GM19043 (cell line): ENCODE measurements around the gene VSTM2B.
"Not testable (repeated sequence)": the region's sequence is repeated elsewhere in the genome, so short reads cannot be mapped to it uniquely, and the experiment has no call there.

Source experiments
- ATAC-seq: cut with Tn5 transposase; IDR thresholded peaks from one replicate; pipeline ENCODE4 v1.9.1; 2021; ENCODE audit warnings: low read depth; ENCODE audit not compliant: unreplicated experiment

The VSTM2B gene

DNA sequence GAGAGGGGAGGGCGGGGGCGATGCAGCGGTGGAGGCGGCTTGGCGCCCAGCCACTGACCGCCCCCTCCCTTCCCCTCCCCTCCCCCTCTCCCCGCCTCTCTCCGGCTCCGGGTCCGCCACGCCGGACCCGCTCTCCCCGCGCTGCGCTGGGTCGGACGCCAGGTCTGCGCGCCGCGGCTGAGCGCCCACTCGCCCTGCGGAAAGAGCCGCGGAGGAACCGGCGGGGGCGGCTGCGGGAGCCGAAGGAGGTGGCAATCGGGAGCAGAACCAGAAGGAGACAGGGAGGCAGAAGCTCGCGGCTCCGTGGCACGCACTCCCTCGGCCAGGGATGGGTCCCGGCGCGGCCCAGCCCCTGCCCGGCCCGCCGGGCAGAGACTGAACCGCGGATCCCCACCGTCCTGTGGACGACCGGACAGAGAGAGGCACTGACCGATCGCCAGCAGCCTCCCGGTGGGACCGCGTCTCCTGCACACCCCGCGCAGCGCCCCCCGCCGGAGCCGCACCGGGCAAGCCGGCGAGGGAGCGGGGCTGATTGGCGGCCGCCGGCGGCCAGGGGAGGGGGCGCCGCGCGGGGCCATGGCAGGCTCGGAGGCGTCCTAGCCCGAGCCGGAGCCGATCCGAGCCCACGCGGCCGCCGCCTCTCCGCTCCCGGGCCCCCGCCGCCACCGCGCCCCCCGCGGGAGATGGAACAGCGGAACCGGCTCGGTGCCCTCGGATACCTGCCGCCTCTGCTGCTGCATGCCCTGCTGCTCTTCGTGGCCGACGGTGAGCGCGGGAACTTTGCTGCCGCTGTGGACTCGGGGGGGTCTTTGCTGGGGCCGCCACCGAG, at the start of gene VSTM2B:
TSS of gene VSTM2B (plus strand) at position 94 of the 829 bp plus-strand sequence. CDS start at position 684, 590 bp downstream.
- ATAC-seq, result no peak

DNA sequence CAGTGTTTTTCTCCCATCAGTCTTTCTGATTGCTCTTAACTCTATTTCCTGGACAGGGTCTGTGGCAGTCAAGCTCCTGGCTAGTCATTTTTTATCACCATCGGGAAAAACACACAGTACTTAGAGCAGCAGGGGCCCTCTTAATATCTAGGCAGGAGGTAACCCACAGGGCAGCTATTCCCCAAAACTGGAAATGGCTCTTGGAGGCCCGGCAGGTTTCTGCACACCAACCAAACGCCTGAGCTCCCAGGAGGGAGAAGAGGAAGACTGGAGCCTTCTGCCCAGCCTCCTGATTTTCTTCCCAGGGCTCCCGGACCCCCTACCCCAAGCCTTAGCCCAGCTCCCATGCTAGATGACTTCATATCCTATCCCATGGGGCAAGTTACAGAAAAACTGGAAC, 49.3 kb upstream of the VSTM2B start:
- ATAC-seq, result no peak

DNA sequence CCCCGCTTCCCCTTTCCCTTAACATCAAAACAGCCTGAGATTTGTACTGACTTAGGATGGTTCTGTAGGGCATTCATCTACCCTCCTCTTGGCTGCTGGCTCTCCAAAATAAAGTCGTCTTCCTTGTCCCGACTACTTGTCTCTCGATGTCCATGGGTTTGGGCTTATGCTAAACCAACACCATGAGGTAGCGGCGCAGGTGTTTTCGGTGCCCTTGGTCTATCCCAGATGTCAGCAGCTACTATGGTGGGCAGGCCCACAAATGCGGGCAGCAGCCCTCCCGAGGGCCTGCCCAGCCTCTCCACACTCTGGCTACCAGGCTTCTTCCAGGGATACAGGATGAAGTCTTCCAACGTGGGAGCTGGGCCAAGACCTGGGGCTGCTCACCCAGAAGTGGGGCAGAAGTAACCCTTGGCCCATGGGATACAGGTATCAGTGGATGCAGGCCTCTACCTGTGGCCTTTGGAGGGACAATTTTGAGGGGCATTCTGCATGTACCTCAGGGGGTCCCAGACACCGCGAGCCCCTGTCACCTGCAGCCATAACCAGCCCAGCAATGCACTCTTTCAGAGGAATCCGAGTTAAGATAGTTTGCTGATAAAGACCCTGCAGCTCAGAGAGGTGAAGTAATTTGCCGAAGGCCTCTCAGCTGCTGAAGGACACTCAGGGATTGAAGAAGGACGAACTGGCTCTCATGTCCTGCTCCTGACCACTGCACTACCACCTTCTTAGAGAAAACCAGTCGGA, 47.8 kb upstream of the VSTM2B start:
- ATAC-seq, result no peak

DNA sequence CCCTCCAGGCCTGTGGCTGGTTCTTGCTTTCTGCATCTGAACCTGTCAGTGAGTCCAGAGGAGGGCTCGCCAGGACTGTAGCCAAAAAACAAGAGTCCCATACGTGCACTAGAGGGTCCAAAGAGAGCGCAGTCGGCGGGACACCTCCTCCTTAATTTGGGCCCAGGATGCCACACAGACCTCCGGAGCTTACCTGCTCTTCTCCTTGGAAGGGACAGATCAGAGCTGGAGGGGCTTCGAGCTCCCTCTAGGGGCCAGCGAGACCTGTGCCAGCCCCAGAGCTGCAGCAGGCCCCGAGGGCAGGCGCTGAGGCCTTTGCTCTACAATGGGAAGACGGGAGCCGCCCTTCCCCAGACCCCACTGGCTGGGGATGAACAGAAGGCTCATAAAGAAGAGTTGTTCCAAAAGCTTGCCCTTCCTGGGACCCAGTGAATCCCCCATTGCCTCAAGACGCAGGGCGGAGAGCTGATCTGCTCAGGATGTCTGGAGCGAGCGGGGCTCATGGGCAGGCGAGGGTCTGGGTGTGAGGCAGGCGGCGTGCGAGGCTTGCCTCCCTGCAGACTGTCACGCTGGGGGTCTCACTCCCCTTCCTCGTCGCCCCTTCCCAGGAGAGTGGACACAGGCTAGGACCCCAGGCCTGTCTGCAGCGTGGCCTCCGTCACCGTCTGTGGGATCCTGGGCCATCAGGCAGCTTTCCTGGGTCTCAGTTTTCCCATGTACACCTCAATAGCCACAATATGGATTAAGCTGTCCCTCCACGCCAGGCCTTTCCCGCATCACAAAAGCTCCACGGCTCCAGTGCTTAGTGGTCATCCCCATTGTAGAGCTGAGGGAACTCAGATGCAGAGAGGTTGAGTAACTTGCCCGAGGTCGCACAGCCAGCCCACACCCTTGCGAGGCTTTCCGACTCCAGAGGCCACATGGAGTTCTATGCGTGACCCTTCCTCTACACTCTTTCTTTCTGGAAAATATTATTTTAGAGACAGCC, 46.9 kb upstream of the VSTM2B start:
- ATAC-seq, result no peak

DNA sequence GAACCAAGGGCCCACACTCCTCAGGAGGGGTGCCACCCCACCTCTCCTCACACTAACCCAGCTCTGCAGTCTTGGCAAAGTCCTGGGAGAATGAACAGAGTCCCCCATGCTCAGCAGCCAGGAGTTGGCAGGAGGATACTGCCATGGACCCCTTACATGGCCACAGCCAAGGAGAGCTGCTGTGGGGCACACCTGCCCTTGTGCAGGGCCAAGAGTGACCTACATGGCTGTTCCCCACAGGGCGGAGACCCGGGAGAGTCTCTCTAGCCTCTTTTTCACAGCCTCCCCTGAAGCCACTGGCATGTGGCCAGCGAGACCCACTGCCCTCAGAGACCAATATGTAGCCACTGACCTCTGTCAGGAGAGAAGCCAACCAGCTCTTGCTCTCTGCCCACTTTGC, 45.9 kb upstream of the VSTM2B start:
- ATAC-seq, result no peak

DNA sequence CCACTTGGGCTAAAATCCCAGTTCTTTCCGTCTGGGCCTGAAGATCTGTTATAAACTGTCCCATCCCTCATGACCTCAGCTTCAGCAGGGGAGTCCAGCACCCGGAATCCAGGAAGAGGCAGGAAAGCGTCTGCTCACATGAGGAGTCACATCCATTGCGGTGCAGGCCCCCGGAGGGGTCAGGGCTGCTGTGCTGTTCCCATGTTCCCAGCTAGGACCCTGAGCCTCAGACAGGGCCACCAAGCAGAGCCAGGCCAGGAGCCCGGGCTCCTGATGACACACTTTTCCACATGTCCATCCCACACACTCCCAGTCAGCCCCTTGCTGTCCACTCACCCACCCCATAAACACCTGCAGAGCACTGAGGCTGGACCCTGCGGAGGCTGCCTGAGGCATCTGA, 45.3 kb upstream of the VSTM2B start:
- ATAC-seq, result no peak

DNA sequence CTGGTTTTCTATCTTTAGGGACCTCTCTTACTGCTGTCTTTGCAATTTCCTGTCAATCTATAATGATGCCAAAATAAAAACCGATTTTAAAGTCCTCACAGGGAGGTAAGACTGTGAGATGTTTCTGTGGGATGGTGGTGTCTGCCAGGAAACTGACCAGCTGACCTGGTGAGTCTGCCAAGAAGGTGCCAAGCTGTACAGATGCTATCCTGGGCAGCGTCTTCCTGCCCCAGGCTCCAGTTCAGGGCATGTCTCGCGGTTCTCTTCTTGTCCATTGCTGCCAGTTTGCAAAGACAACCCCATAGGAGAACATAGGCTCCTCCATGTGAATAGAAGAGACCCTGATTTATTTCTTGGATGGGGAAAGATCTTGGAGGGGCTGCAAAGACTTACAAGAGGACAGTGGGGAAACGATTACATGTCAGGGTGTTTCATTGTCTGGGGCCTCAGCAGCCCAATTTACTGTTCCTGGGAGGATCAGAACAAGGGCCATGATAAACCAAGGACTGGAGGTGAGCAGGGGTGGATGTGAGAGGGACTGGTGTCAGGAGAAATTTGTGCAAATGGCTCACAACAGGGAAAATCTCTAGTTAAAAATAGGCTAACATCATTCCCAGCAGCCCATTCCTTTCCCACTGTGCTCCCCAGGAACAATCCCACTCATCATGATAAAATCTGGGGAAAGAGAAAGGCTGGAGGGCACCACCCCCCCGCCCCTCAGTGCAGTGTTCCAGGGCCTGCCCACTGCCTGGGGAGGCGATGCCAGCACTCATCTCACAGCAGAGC, 42.7 kb upstream of the VSTM2B start:
- no peak for ATAC-seq

DNA sequence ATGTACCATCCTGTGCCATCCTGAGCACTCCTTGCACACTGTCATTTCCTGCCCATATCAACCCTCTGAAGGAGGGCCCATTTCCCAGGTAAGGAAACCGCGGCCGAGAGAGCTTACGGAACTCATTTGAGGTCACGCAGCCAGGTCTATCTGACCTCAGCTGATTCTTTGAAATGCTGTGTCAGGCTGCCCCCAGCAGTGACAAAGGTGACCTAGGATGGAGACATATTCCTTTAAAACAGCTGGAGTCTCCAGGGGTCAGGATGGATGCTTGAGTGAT, 42.2 kb upstream of the VSTM2B start:
- no peak for ATAC-seq

DNA sequence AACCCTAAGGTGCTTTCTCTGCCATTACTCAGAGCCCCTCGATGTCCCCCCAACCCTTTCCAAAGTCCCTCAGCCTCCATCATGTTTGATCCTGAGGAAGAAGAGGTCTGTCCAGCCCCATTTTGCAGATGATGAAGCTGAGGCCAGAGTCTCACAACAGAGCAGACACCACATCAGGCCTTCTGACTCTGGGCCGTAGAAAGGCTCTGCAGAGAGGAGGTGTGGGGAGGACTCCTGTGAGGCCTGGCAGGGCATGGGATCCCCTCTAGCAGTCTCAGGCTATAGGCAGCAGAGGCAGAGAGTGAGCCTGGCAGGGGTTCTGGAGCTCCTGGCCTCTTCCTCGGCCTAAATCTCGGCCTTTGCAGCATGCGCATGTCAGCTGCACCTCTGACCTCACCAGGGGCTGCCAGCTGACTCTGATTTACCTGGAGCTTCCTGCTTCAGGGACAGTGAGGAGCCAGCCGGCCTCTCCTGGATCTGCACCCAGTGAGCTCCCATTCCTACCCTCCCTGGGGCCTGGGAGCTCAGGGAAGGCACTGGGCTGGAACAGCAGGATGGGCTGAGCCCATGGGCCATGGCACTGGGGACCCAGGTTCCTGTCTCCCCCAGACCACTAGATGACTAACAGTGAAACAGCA, 41.7 kb upstream of the VSTM2B start:
- no peak for ATAC-seq

DNA sequence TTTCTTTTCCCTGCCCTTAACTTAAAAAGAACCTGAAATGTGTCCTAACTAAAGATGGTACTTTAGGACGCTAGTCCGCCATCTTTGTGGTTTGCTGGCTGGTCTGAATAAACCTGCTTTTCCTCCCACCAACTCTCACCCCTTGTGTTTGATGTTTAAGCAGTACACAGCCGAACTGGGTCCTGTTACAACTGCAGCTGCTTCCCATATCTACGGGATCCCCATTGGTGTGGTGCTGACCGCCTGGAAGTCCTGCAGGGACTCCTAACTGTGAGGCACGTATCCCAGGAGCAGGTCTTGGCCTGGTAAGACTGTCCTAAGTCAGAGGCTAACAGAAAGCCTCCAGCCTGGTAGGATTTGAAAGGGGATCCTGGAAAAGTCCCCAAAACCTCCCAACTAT, 40.9 kb upstream of the VSTM2B start:
- ATAC-seq, result no peak

DNA sequence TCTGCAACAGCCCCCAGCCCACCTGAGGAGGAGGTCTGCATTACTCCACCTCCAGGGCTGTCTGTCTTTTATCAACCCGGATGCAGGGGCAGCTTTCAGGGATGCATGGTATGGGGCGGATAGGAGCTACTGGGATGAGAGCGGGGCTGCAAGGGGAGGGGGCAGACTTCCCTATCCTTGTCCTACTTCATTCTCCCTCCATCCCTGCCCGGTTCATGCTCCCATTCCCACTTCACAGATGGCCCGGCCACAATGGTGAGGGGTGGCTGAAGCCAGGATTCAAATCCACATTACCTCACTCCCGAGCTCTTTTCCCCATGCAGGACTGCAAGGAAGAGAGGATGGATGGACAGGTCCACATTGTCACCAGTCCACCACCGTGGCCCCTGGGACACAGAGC, 40.5 kb upstream of the VSTM2B start:
- no peak for ATAC-seq

DNA sequence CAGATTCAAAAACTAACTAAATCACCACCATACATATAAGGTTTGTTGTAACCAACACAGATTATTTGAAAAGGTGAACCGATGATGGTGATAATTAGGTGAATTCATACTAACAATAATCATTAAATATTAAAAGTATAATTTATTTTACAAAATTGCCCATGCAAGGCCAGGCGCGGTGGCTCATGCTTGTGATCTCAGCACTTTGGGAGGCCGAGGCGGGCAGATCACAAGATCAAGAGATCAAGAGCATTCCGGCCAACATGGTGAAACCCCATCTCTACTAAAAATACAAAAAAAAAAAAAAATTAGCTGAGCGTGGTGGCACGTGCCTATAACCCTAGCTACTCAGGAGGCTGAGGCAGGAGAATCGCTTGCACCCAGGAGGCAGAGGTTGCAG, 38.8 kb upstream of the VSTM2B start:
- not testable (repeated sequence) for ATAC-seq

DNA sequence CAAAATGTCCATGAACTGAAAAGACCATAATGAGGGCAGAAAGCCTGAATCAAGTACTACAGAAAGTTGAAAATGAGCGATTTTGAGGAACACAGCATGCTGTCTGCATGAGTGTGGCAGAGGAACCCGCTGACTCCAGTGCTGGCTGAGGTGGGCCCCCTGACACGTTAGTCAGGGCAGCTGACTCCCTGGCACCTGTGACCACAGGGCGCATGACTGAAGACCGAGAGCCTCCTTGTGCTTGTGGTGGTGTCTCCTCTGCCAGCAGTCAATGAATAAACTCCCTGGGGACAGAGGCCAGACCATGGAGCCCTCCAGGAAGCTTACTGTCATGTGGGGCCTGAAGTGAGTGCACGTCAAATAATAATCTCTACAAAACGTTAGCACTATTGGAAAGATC, 38.4 kb upstream of the VSTM2B start:
- ATAC-seq, result no peak

DNA sequence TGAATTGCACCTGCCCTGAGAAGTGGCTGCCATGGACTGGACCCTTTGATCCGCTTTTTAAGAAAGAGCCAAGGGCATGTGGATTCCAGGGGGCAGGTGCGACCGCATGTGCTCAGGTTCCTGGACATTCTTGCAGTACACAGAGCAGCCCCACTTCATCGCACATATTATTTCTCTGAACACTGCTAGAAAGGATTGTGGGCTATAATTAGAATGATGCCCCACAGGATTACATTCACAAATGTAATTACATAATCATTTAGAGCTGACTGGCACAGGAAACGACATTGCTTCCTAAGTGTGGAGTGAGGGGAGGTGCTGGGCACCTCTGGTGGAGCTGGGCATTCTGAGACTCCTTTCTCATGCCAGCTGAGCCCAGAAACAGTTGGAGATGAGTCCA, 37.5 kb upstream of the VSTM2B start:
- no peak for ATAC-seq

DNA sequence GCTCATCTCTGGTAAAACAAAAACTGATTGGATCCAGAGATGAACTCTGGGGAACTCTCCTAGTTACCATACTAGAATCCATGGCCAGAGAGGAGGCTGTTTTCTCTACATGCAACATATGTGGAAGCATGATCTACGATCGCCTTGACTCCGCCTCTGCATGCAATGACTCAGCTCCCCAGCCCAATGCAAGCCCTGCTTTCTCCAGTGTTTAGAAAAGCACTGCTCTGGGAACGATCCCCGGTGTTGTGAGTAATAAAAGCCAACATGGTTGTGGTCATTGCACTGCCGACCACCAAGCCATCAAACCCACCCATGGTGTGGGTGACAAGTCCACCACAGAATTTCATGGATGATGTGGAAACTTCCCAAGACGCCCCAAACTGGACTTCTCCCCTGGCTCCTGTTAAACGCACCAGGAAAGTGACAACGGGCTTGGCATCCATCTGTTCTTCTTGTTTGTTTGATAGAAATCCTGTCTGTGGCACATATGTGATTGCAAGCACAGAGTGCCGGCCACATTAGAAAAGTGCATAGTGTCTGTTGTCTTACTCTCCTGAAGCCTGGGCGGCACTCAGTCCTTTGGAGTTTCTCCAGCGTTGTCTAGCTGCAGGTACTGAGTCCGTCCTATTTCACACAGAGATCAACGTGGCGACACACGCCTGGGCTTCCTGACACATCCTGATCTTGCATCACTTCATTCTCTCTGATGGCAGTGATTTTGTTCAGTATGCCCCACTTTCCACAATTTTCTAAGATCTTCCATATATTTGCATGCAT, 36.4 kb upstream of the VSTM2B start:
- no peak for ATAC-seq

DNA sequence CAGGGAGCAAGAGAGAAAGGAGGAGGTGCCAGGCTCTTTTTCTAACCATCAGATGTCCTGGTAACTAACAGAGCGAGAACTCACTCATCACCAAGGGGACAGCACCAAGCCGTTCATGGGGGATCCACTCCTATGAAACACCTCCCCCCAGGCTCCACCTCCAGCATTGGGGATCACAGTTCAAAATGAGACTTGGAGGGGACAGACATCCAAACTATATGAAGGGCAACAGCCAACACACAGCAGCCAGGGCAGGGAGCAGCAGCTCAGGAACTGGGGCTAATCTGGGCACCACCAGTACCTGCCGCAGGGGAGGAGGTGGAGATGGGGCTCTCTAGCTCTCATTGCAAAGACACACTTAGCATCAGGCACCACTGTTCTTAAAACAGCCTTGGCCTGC, 34.3 kb upstream of the VSTM2B start:
- ATAC-seq, result no peak

DNA sequence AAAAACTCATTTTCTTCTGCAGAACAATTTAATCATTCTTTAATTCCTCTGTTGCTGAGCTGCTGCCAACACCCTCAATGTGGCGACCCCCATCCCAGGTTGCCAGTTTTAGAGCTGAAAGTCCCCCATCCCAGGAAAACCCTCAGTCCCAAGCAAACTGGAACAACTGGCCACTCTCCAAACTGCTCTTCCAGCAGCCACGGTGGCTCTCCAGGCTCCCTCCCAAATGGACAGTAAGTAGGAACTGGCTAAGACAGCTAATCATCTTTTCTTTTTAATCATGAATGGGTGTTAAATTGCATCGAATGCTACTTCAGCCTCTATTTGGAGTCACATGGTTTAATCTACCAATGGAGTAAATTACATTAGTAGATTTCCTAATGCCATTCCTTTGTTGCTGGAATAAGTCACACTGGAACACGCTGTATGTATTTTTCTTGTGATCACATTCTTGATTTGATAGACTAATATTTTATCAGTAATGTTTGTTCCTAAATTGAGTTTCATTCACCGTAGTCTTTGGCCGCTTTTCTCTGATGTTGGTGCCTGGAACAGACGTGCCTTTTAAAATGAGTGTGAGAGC, 33.7 kb upstream of the VSTM2B start:
- ATAC-seq, result no peak

DNA sequence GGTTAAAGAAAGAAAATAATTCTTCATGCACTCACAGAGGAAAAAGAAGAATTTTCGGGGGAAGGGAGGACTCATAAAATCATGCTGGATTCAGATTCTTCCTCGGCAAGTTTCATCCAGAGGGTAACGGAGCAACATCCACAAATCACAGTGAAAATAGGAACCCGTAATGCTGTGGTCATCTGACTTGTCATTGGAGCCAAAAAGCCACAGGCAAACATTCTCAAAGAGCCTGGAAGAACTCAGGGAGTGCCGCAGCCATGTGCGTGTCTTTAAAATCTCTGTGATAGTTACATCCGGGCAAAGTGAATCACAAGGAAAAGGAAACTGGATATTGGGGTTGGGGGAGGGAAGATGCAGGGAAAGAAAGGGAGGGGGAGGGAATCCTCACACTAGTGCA, 33.0 kb upstream of the VSTM2B start:
- ATAC-seq, result no peak

DNA sequence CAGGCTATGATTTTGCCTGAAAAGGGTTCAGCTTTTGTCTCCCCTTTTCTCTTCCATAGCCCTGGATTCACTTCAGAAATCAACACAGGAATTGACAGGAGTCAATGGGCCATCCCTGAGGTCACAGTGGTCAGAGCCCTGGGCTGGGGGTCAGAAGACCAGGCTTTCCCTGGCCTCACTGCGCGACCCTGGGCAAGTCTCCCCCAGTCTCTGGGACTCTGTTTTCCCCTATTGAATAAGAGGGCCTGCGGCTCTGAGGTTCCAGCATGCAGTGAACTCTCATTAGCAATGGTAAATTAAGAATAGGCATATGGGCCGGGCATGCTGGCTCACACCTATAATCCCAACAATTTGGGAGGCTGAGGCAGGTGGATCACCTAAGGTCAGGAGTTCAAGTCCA, 30.7 kb upstream of the VSTM2B start:
- no peak for ATAC-seq
